Stimulated activated CD4-positive, alpha-beta T cell treated with anti-CD3 and anti-CD28 coated beads, Interleukin-12 subunit alpha, Interleukin-12 subunit beta, amount 100 ng/mL, for 4 hours (primary cell): ENCODE measurements around the gene TMEM106B.
"Not testable (repeated sequence)": the region's sequence is repeated elsewhere in the genome, so short reads cannot be mapped to it uniquely, and the experiment has no call there.

ENCODE experiments used
- DNase-seq: peaks from one replicate; pipeline ENCODE4 v3.0.0-alpha.2; 2020

TMEM106B gene

DNA sequence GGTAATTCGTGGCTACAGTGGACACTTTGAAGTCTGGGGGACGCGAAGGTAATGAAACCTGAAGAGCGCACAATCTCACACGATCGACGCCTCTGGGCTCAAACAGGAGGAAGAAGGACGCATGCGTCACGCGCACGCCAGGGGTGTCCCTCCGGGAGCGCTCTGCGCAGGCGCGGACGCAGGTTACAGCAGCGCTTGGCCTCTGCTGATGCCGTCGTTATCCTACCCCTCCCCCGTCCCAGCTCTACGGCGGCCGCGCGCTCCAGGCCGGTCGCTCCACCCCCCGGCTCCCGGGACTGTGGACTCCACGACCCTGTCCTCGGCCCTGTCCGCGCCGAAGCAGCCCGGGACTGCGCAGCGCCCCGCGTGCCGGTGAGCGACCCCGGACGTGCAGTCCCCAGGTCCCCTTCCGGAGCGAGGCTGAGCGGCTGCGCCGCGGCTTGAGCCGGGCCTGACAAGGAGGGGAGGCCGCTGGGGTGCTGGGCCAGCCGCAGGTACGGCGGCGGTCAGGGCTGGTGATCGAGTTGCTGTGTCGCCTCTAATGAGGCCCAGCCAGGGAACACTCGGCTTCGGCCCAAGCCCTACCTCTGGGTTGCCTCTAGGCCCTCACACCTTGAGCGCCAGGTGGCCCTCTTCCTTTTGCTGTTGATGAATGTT lies at the start of gene TMEM106B:
Gene TMEM106B (plus strand): TSS at position 241 of the 657 bp plus-strand sequence. CDS start 3,517 bp downstream, outside the sequence.
- peak; percentile 97 for DNase-seq

DNA sequence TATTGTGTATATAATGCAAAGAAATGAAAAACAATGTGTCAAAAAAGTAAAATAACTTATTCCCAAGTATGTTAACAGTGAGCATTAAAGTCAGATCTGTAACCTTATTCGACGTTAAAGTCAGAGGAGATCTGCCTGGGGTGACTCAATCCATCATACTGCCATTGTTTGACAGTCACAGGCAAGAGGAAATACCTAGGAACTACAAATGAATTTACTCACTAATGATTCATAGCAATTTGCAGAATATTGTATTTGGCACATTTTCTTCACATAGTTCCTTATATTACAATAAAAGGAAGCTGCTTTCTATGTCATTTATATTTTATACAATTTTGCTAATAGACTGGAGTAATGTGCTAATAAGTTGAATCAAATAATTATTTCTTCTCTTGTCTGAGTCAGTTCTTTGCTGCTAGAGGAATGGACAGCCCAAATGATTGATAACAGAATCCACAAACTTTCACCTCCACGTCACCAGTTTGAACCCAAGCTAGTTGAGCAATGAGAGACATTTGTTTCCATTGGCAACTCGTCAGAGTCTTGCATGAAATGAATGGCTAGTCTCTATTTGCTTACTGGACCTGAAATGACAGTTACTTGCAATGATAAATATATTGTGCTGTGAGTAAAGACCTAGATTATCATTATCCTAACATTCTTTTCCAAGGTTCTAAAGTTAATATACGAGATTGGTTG lies 48.5 kb upstream of the TMEM106B start:
- no peak for DNase-seq

DNA sequence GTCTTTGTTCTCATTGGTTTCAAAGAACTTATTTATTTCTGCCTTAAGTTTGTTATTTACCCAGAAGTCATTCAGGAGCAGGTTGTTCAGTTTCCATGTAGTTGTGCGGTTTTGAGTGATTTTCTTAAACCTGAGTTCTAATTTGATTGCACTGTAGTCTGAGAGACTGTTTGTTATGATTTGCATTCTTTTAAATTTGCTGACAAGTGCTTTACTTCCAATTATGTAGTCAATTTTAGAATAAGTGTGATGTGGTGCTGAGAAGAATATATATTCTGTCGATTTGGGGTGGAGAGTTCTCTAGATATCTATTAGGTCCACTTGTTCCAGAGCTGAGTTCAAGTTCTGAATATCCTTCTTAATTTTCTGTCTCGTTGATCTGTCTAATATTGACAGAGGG lies 43.0 kb upstream of the TMEM106B start:
- DNase-seq, result not testable (repeated sequence)

DNA sequence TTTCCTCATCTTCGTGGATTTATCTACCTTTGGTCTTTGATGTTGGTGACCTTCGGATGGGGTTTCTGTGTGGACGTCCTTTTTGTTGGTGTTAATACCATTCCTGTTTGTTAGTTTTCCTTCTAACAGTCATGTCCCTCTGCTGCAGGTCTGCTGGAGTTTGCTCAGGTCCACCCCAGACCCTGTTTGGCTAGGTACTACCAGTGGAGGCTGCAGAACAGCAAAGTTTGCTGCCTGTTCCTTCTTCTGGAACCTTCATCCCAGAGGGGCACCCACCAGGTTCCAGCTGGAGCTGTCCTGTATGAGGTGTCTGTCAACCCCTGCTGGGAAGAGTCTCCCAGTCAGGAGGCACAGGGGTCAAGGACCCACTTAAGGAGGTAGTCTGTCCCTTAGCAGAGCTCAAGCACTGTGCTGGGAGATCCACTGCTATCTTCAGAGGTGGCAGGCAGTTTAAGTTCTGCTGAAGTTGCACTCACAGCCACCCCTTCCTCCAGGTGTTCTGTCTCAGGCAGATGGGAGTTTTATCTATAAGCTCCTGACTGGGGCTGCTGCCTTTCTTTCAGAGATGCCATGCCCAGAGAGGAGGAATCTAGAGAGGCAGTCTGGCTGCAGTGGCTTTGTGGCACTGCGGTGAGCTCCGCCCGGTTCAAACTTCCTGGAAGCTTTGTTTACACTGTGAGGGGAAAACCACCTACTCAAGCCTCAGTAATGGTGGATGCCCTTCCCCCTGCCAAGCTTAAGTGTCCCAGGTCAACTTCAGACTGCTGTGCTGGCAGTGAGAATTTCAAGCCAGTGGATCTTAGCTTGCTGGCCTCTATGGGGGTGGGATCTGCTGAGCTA lies 40.9 kb upstream of the TMEM106B start:
- DNase-seq, result not testable (repeated sequence)

DNA sequence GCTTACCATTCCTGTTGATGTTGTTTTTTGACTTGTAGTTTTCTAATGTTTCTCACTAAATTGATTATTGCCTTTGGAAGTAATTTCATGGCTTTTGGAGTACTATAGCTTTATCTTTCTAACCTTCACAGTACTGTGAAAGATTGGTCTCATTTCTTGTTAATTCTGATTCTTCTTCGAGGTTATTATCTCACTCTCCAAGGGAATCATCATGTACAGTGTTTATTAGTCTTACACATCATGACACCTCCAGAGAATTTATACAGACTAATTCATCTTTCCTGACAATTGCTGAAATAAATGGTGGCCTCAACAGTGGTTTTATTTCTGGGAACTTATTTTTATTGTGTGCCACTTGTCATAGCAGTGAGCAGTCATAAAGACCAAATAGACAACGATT lies 37.4 kb upstream of the TMEM106B start:
- no peak for DNase-seq

DNA sequence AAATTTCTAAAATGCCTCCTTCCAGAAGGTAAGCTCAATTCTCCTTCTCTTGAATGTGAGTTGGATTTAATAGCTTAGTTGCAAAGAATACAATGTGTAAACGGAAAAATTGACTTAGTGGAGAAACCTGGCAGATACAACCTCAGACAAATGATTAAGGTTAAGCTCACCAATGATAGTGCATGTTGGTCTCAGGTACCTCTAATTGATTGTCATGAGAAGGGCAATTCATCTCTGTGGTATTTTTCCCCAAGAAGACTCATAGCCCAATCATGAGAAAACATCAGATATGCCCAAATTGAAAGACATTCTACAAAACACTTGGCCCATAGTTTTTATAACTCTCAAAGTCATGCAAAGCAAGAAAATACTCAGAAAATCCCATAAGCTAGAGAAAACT lies 36.2 kb upstream of the TMEM106B start:
- no peak for DNase-seq

DNA sequence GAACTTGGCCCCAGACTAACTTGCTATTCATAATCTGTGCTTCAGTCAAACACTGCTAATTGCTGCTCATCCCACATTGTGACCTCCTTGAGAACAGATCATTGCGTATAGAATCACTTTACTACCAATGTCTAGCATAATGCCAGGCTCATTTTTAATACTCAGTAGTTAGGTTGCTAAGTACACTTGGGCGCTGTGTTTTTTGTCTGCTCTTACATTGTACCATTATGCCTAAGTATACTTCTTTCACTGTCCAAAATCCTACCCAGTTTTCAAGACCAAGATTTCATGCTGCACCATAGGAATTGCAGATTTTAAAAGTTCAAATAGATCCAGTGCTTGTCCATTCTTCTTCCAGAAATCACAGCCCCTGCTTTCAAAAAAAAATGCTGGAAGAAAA lies 32.8 kb upstream of the TMEM106B start:
- no peak for DNase-seq

DNA sequence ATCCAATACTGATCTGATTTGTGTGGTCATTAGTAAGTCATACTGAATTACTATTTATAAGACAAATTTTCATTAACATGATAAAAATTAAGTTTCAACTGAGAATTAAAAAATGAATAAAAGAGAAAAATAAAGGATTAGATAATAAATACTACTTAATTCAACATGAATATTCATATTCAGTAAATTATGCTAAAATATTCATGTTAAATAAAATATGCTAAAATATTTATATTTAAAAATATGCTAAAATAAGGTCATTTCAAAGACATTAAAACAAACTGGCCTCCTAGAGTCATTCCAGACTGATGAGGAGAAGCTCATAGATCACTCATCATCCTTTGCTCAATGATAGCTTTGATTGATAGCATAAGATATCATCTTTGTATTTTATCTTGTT lies 16.7 kb upstream of the TMEM106B start:
- no peak for DNase-seq

DNA sequence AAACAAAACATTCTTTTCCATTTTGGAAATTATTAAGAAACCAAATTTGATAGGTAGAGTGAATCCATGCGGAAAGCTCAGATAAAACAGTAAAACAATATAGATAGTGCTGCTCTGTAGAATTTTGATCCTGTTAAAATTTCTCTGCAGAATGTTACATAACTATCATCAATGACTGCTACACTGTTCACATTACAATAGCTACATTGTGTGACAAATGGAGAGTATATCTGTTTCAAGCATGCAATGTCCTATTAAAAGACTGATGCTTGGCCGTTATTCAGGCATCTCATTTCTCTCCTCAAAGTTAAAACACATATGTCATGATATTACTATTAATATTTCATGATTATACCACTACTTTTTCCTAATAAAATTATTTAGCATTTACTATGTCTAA lies 14.7 kb upstream of the TMEM106B start:
- no peak for DNase-seq

DNA sequence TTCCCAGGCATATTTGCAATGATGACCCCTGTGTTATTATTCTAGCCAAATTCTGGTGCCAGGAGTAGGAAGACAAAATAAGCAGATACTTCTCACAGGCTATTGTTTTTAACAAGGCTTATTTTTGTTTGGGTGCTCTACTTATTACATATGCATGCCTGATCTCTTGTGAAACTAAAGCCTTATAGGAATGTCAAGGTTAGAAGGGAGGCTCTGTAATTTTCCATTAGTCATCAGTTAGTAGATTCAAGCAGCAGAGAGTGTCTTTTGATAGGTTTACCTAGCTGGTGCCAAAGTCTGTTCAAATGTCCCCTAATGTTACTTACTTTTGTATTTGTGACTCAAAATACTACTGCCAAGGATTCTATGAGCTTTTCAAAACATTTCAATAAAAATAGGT lies 11.7 kb upstream of the TMEM106B start:
- no peak for DNase-seq

DNA sequence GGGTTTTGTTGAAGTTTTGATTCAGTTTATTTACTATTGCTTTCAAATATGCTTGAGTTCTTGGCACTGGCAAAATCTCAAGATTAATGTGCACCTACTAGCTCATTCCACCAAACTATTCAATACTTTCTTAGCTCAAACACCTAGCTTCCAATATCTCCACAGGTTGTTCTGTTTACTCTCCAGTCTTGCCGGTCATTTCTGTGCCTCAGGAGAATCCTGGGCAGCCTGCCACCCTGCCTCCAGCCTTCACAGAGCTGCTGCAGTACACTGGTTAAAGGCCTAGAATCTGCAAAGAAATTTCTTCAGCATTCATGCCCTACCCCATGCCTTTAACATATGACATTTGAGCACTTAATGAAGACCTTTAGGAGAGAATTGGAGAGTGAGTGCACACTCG lies 4.0 kb upstream of the TMEM106B start:
- DNase-seq, result no peak

DNA sequence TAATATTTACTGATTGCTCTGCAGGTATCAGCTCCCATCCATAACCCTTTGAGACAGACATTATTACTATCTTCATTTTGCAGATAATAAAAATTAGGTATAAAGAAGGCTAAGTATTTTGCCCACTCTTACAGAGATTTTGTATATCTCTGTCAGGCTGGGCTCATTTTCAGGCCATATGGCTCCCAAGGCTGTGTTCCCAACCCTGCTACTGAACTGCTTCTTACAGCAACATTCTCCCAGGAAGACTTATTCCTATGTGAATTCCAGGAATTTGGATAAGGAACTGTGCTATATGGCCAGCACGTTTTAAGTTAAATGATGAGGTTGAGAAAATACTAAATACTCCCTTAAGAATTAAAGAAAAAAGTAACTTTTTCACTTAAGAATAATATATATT lies 1.9 kb upstream of the TMEM106B start:
- DNase-seq, result no peak

DNA sequence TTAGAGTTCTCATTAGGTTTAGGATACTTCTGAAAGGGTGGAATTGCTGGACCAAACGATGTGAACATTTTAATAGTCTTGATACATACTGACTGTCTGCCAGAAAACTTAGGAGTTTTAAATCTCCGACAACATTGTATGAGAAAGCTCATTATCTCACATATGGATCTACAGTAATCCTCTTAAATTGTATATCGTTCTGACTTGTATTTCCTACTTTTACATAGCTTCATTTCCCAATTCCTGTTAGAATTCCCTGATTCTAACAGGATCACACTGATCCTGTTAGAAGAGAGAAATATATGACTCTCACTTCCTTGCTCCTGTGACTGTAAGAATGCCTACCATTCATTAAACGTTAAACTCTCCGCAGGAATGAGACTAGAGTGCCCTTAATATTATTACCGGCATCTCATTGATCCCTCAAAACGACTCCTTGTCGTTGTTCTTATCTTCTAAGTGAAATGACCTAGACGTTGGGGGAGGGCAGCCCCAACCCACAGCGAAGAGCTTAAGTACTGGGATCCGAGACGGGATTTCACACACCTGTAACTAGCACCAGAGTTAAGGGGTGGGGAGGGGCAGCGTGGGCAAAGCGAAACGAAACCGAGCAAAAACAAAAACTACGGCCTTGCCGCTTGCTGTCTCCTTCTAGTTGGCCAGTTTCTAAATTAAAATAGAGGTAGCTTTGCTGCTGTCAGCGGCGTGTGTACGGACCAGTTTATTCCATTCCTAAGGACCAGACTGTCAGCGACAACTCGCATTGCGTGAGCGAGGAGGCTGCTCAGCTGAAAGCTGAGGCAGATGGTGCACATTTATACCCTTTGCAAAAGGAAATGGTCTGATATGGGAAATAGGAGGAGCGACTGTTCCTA lies 678 bp upstream of the TMEM106B start:
- no peak for DNase-seq

DNA sequence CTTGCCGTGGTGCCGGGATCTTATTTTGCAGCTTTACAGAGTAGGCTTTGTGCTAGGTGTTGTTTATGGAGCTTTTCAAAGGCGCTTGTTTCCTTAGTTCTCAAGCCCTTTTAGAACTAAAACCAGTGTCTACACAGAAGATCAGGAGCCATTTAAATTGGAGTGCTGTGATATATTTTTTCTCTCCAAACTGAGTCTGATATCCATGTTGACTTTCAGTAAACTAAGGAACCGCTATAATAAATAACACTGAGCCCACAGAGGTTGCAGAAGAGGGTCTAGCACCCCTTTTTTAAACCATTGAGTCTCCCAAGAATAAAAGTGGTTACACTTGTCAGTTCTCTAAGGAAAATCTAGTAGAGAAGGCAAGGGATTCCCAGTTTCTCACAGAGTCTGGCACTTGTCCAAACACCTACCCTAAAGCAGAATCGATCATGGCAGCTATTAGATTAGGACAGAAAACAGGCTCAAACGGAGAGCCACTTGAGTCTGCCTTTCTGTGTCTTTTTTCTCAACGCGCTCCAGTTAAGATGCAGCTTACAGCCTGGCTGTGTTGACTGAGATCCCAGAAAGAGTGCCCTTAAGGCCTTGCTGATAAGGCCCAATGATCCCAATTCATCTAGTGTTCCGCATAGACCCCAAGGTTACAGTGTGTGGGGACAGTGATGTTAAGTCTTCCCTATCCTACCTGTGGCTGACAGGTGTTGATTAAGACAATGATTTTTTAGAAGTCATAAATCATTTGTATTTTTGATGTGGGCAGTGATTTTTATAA lies 804 bp downstream of the TMEM106B start:
- no peak for DNase-seq

DNA sequence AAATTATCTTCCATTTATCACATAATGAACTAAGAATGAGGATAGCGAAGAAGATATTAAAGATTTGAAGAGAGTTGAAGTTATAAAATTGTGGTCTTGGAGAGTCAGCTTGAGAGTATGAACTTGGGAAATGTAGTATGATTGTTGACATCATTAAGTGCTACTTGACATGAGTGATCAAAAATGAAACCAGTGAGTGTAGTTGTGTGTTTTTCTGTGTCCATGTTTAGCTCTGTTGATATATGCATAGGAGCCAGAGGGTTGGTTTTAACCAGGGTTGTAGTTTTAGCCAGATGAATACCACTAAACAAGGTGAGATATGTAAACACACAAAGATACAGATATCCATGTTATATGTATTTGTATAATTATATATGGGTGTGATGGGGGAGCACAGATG lies 6.2 kb downstream of the TMEM106B start:
- no peak for DNase-seq

DNA sequence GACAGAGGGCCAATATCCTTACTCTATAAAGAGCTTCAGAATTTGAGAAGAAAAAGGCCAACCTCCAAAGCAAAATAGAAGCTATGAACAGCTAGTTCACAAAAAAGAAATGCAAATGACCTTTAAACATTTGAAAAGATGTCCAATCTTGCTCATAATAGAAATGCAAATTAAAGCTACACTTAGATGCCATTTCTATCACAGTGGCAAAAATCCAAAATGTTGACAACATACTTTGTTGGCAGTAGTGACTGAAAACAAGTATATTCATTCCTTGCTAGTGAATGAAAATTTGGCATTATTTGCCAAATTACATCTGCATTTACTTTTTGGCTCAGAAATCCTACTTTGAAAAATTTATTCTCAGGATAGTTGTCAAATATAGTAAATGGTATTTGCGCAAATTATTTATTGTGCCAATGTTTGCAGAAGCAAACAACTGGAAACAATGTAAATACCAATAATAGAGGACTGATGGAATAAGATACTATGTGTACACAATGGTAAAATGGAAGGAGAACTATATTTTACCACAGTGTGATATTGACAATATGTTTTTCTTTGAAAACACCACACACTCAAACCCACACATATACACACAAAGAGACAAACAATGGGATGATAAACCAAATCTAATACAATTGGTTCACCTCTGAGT lies 9.4 kb downstream of the TMEM106B start:
- no peak for DNase-seq

DNA sequence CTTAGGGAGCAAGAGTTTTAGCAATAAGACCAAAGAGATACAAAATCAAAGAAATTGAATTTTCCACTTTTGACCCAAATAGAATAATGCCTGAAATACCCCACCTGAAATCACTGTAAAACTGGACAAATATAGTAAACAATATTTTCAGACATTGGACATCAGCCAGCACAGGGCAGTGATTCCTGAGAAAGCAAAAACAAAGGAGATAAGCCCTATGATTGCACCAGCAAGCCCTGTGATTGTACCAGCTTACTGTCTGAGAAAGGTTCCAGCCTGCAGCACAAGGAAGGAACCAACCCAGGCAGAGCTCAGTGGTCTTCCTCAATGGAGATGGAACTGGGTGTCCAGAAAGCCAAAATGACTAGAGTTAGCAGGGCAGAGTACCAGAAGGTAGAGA lies 10.3 kb downstream of the TMEM106B start:
- no peak for DNase-seq

DNA sequence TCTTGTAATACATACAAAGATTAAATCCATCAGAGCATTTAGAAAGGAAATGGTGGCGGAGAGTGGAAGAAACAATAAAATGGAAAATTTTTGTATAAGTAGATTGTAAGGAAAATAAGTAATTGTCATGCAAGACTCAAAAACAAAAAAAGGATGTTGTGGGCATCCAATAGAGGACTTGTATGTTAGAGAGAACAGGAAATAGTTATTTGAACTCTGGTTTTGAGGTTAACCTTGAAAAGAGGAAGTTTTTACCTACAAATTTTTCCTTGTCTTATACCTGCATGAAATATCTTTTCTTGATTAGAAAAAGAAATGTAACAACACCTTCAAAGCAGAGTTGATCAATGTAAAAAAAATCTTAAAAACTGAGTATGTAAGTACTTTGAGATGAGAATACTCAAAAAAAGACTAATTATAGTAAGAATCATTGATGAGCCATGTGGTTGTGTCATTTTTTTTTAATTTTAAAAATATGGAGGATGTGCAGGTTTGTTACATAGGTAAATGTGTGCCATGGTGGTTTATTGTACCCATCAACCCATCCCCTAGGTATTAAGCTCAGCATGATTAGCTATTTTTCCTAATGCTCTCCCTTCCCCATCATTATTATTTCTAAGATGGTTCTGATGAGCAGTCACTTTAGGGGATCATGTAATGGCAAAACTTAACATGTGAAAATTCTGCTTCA lies 11.9 kb downstream of the TMEM106B start:
- no peak for DNase-seq

DNA sequence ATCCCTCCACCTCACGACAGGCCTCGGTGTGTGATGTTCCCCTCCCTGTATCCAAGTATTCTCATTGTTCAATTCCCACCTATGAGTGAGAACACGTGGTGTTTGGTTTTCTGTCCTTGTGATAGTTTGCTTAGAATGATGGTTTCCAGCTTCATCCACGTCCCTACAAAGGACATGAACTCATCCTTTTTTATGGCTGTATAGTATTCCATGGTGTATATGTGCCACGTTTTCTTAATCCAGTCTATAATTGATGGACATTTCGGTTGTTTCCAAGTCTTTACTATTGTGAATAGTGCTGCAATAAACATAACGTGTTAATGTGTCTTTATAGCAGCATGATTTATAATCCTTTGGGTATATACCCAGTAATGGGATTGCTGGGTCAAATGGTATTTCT lies 13.9 kb downstream of the TMEM106B start:
- DNase-seq, result not testable (repeated sequence)

DNA sequence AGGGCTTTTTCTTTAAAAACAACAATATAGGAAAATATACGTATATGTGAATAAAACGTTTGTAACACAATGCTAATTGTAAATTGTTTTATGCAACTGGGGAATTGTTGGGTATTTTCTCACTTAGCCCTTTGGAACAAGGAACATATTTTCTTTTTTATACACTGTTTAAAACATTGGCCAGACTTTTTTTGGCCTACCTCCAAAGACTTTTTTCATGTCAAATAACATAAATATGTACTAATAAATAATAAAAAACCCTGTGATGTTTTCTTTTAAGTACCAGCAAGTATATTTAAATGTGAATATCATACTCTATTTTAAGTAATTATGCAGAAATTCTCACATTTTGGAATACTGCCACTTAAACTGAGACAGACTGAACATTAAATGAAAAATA lies 15.7 kb downstream of the TMEM106B start:
- no peak for DNase-seq

DNA sequence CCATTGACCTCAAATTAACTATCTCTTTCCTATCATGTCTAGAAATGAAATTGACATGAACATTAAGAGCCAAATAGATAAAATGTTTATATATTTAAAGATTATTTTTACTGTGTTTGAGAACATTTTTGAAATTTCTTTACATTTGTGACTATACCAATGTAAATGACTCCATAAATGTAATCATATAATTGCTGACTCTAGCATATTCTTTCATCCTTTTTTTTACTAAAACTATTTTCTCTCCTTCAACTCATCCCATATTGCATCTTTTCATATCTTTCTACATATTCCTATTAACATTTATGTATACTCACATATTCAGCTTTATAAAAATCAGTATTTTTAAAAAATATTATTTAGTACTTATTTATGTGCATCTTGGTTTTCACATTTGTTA lies 16.9 kb downstream of the TMEM106B start:
- no peak for DNase-seq
